ENCODE measurements around the gene TRHDE.

DNA sequence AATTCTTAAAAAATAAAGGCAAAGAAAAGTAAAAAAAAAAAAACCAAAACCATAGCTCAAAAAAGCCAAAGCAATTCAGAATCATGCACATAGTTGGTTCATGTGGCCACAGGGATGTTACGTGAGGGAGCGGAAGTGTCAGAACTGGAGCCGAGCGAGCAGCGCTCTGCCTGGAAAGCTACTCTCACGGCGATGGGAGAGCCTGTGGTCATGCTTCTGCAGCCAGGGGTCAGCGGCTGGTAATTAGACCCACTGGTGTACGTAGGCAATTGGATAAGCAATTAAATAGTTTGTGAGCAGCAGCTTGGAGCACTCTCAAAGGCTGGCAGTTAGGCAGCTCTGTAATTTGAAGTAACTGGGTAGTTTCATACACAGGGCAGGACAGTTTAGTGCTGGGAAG is 58.1 kb downstream of the TRHDE start:
- TF ChIP-seq REST (IDR thresholded peaks at IDR 0.05; ENCODE audit: borderline replicate concordance) = no peak
- no peak for TF ChIP-seq EP300 (conservative IDR thresholded peaks at IDR 0.05; ENCODE audit: poor library complexity, severe bottlenecking)
- TF ChIP-seq, protein P1, sequence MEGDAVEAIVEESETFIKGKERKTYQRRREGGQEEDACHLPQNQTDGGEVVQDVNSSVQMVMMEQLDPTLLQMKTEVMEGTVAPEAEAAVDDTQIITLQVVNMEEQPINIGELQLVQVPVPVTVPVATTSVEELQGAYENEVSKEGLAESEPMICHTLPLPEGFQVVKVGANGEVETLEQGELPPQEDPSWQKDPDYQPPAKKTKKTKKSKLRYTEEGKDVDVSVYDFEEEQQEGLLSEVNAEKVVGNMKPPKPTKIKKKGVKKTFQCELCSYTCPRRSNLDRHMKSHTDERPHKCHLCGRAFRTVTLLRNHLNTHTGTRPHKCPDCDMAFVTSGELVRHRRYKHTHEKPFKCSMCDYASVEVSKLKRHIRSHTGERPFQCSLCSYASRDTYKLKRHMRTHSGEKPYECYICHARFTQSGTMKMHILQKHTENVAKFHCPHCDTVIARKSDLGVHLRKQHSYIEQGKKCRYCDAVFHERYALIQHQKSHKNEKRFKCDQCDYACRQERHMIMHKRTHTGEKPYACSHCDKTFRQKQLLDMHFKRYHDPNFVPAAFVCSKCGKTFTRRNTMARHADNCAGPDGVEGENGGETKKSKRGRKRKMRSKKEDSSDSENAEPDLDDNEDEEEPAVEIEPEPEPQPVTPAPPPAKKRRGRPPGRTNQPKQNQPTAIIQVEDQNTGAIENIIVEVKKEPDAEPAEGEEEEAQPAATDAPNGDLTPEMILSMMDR (IDR thresholded peaks at IDR 0.05; ENCODE audit: poor library complexity, severe bottlenecking) = no peak
- no peak for TF ChIP-seq SMC3 (conservative IDR thresholded peaks at IDR 0.05; ENCODE audit: poor library complexity)
- TF ChIP-seq EZH2 (IDR thresholded peaks at IDR 0.05; ENCODE audit: borderline replicate concordance, insufficient read depth, low read length, poor library complexity, severe bottlenecking) = no peak
- no peak for TF ChIP-seq POLR2AphosphoS5 (IDR thresholded peaks at IDR 0.05)
- no peak for TF ChIP-seq RAD21 (conservative IDR thresholded peaks at IDR 0.05)
